ENCODE measurements around the gene KRT37. TPM values are rescaled to one million over a fixed set of nuclear protein-coding genes. Genes with fewer than 3 reads are reported as not detected.

KRT37 gene
- total and polyA plus RNA-seq, 10 donors: not detected

GRCh38 chr17:41464682-41465081, 40.3 kb upstream of the KRT37 start:
- no peak for DNase-seq
- Histone ChIP-seq H3K36me3 (no peaks in the 10 kb centered on the region), H3K27me3 (replicated peaks in 1 of 7) (peaks cover 0 to 24% (median 0%) of the 10 kb centered on the region in 7 donors), H3K27ac (no peak overlapping the region), H3K9me3 (peaks cover 0 to 14% (median 6%) of the 10 kb centered on the region in 8 donors), H3K4me1 (no peaks in the 10 kb centered on the region), H3K4me3 (no peak overlapping the region)
- TF ChIP-seq POLR2A (IDR thresholded peaks at IDR 0.05): no peak
- no peak for TF ChIP-seq CTCF (IDR thresholded peaks at IDR 0.05 in 8 of 11, conservative IDR thresholded peaks at IDR 0.05 in 3 of 11)
- no peak for TF ChIP-seq POLR2AphosphoS5 (IDR thresholded peaks at IDR 0.05)
- 57 to 76% (median 63%) methylated on average over 5 to 6 of the region's 6 CpGs for WGBS, 5 donors
- intact Hi-C loops (cut with DNase I; ENCODE audit: low total_unique reads): no loop called here

GRCh38 chr17:41464173-41464572, 39.8 kb upstream of the KRT37 start:
- 83 to 90% (median 88%) methylated on average over 8 to 11 of the region's 11 CpGs for WGBS, 5 donors
- intact Hi-C loops (cut with DNase I; ENCODE audit: low total_unique reads): no loop called here
- TF ChIP-seq POLR2AphosphoS5 (IDR thresholded peaks at IDR 0.05) (no peak), POLR2A (IDR thresholded peaks at IDR 0.05) (no peak), CTCF (IDR thresholded peaks at IDR 0.05 in 8 of 11, conservative IDR thresholded peaks at IDR 0.05 in 3 of 11) (no peak)
- Histone ChIP-seq H3K4me1 (no peaks in the 10 kb centered on the region), H3K4me3 (no peak overlapping the region), H3K9me3 (peaks cover 0 to 14% (median 6%) of the 10 kb centered on the region in 8 donors), H3K27ac (no peak overlapping the region), H3K36me3 (no peaks in the 10 kb centered on the region), H3K27me3 (replicated peaks in 1 of 7) (peaks cover 0 to 24% (median 0%) of the 10 kb centered on the region in 7 donors)
- DNase-seq: no peak

- Histone ChIP-seq H3K27me3 (replicated peaks in 1 of 7) (peaks cover 0 to 24% (median 0%) of the 10 kb centered on the region in 7 donors), H3K27ac (no peak overlapping the region), H3K9me3 (peaks cover 0 to 14% (median 6%) of the 10 kb centered on the region in 8 donors), H3K4me3 (no peak overlapping the region), H3K4me1 (no peaks in the 10 kb centered on the region), H3K36me3 (no peaks in the 10 kb centered on the region)
- intact Hi-C loops (cut with DNase I; ENCODE audit: low total_unique reads): no loop called here
- TF ChIP-seq POLR2AphosphoS5 (IDR thresholded peaks at IDR 0.05) (no peak), POLR2A (IDR thresholded peaks at IDR 0.05) (no peak), CTCF (IDR thresholded peaks at IDR 0.05 in 8 of 11, conservative IDR thresholded peaks at IDR 0.05 in 3 of 11) (no peak)
- 90 to 97% (median 92%) methylated on average over 8 of the region's 8 CpGs for WGBS, 5 donors
- DNase-seq: no peak
Measured at GRCh38 chr17:41463746-41464145, 39.4 kb upstream of the KRT37 start.

GRCh38 chr17:41462705-41463104, 38.3 kb upstream of the KRT37 start:
- DNase-seq: no peak
- intact Hi-C loops (cut with DNase I; ENCODE audit: low total_unique reads): no loop called here
- Histone ChIP-seq H3K9me3 (peaks cover 0 to 5% (median 0%) of the 10 kb centered on the region in 8 donors), H3K36me3 (no peaks in the 10 kb centered on the region), H3K27ac (no peak overlapping the region), H3K4me3 (no peak overlapping the region), H3K27me3 (replicated peaks in 1 of 7) (peaks cover 0 to 23% (median 0%) of the 10 kb centered on the region in 7 donors), H3K4me1 (no peaks in the 10 kb centered on the region)
- no peak for TF ChIP-seq CTCF (IDR thresholded peaks at IDR 0.05 in 8 of 11, conservative IDR thresholded peaks at IDR 0.05 in 3 of 11)
- 70 to 83% (median 80%) methylated on average over 8 to 15 of the region's 15 CpGs for WGBS, 5 donors

Data from spleen (tissue), 11 donors.